ENCODE measurements around the gene RPN2.
A peak's percentile ranks its signal among the peaks of the same experiment; 100 is the strongest.

Gene RPN2

DNA sequence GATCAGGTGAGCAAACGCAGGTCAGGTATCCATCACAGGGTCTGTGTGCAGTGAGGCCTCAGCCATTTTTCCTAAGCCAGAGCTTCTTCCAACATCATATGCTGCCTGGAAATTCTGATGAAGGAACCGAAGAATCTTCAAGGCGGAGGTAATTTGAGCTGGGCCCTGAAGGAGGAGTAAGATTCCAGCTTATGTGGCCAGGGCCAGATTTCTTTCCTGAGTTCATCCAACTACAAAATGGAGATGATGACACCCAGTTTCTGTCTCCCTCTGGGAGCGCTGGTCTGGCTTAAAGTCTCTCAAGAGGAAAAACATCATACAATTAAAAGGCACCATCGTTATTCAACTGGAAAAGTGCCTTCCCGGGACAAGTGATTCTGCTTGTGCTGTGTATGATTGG is 103.4 kb downstream of the RPN2 start:
- Mint-ChIP-seq H3K9me3 (peaks cover 2% of the 10 kb centered on the region), H3K4me3 (no peak overlapping the region), H3K27ac (no peak overlapping the region), H3K27me3 (no peaks in the 10 kb centered on the region), H3K4me1 (ENCODE audit: low read depth) (peaks cover 14% of the 10 kb centered on the region), H3K36me3 (ENCODE audit: low read depth) (no peaks in the 10 kb centered on the region)
- intact Hi-C loops (cut with micrococcal nuclease), result no loop called here

DNA sequence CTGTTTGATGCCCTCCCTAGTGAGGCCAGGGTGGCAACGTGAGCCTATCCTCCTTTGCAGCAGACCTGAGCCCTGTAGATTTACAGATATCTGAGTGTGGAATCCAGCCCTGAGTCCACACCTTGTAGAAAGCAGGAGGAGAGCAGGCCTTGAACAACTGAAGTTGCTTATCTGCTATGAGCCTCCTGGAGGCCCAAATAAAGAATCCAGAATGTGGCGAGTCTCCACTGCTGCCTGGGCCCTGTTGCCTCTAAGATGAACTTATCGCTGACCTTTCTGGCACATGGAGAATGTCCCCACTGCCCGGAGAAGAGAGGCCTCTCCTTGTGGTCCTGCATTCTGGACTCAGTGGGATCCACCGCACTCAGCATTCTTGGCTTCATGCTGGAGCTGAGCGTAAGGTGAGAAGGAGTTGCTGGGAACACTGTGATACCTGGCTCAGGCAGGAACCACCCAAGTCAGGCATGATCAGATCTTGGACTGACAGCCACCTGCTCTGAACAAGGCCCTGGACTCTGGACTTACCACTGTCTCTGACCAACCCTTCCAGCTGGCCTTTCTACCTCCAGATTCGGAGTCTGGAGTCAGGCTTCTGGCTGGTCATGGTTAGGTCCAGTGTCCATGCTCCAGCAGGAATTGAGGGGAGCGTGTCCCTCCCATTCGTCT is 104.5 kb downstream of the RPN2 start:
- Mint-ChIP-seq H3K9me3 (peaks cover 9% of the 10 kb centered on the region), H3K4me3 (no peak overlapping the region), H3K36me3 (ENCODE audit: low read depth) (no peaks in the 10 kb centered on the region), H3K4me1 (ENCODE audit: low read depth) (peaks cover 25% of the 10 kb centered on the region), H3K27me3 (no peaks in the 10 kb centered on the region), H3K27ac (no peak overlapping the region)
- intact Hi-C loops (cut with micrococcal nuclease), result no loop called here

DNA sequence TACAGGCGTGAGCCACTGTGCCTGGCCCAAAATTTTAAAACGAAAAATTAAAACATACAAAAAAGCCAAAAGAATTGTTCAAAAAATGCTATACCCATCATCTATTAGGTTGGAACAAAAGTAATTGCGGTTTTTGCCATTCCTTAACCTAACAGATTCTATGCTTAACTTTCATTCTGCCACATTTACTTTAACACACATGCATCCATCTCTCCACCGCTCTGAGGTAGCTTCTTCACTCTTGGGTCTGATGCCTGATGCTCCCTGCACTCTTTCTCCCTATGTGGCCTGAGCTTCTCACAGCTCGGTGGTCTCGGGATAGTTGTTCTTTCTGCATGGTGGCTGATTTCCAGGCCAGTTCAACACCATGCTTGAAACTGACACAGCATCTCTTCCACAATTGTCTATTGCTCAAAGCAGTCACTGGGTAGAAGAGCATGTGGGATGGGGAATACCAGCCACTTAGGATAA is 105.6 kb downstream of the RPN2 start:
- Mint-ChIP-seq H3K4me1 (ENCODE audit: low read depth) (peaks cover 26% of the 10 kb centered on the region), H3K4me3 (no peak overlapping the region), H3K27ac (no peak overlapping the region), H3K9me3 (peaks cover 9% of the 10 kb centered on the region), H3K36me3 (ENCODE audit: low read depth) (no peaks in the 10 kb centered on the region), H3K27me3 (no peaks in the 10 kb centered on the region)
- intact Hi-C loops (cut with micrococcal nuclease), result no loop called here

DNA sequence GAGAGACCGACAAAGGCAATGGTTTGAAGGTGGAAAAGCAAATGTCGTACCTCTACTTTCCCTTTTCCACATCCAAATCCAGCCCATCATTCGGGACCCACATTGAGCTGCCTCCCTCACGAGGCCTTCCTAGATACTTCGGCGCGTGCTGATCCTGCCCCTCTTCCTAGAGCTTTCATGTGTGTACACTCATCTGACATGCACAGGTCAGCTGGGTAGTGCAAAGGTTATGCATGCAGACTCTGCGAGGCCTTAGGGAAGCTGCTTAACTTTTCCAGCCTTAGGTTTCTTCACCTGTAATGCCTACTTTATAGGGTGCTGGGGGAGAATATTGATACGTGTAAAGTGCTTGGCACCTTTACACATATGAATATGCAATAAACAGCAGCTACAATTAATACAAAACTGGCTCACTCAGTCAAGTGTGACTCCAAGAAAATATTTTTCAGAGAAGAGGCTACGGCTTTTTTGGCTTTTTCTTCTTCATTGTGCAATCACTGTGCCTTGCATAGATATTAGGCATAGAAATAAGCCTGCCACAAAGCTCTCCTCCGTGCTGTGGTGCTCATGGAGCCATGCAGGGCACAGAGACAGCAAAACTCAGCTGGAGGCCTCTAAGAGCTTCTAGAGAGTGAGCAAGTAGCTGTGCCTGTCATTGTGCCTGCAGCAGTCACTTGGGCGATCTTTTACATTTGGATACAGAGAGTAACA is 106.7 kb downstream of the RPN2 start:
- H3K36me3 Mint-ChIP-seq (ENCODE audit: low read depth), result no peaks in the 10 kb centered on the region
- peaks cover 9% of the 10 kb centered on the region for H3K9me3 Mint-ChIP-seq
- H3K4me1 Mint-ChIP-seq (ENCODE audit: low read depth), result peaks cover 26% of the 10 kb centered on the region
- no peaks in the 10 kb centered on the region for H3K27me3 Mint-ChIP-seq
- peak overlapping the region; percentile 32 for H3K27ac Mint-ChIP-seq
- intact Hi-C loops (cut with micrococcal nuclease), result no loop called here
- H3K4me3 Mint-ChIP-seq, result no peak overlapping the region

DNA sequence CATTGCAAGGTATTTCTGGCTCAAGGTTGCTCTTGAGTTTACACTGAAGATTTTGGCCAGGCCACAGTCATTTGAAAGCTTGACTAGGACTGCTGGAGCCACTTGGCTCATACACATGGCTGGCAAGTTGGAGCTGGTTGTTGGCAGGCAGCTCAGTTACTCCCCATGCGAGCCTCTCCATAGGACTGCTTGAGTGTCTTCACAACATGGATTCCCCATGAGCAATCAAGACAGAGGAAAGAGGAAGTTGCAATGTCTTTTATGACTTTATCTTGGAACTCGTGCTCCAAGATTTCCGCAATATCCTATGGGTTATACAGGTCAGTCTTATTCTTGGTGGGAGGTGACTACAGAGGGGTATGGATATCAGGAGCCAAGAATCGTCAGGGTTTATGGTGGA is 109.0 kb downstream of the RPN2 start:
- Mint-ChIP-seq H3K36me3 (ENCODE audit: low read depth) (peaks cover 18% of the 10 kb centered on the region), H3K4me3 (no peak overlapping the region), H3K27me3 (no peaks in the 10 kb centered on the region), H3K4me1 (ENCODE audit: low read depth) (peaks cover 44% of the 10 kb centered on the region), H3K27ac (peak overlapping the region; percentile 94), H3K9me3 (peaks cover 9% of the 10 kb centered on the region)
- intact Hi-C loops (cut with micrococcal nuclease), result loop anchor here (2.0 kb wide), 1 partner anchor 17 kb away; no protein-coding TSS in a partner anchor

DNA sequence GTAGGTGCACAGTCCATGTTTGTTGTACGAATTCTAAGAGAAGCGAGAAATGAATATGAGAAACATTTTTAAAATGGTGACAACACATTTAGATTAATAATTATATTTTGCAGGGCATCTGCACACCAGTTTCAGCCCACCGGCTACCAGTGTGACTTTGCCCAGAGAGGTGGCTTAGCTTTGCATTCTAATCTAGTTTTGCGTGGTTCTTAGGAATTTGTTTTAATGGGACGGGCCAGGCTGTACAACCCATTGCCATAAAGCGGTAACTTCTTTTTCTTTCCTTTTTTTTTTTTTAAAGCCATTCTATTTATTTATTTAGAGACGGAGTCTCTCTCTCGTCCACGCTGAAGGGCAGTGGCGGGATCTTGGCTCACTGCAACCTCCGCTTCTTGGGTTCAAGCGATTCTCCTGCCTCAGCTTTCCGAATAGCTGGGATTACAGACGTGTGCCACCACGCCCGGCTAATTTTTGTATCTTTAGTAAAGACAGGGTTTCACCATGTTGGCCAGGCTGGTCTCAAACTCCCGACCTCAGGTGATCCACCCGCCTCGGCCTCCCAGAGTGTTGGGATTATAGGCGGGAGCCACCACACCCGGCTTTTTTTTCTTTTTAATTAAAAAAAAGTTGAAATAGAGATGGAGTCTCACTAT is 111.2 kb downstream of the RPN2 start:
- Mint-ChIP-seq H3K36me3 (ENCODE audit: low read depth) (peaks cover 29% of the 10 kb centered on the region), H3K27ac (peak overlapping the region; percentile 94), H3K27me3 (no peaks in the 10 kb centered on the region), H3K9me3 (peaks cover 17% of the 10 kb centered on the region), H3K4me3 (peak overlapping the region; percentile 80), H3K4me1 (ENCODE audit: low read depth) (peaks cover 64% of the 10 kb centered on the region)
- intact Hi-C loops (cut with micrococcal nuclease), result loop anchor here (5.0 kb wide), 1 partner anchor 92 kb away; no protein-coding TSS in a partner anchor

All from dendritic cell treated with granulocyte-macrophage colony-stimulating factor and Interleukin-4, amounts not matched to agents 40 ng/mL and 50 ng/mL, for 4 days (primary cell).